Measurements from ENCODE around the gene LDHAL6A. TPM values are rescaled to one million over a fixed set of nuclear protein-coding genes. Genes with fewer than 3 reads are reported as not detected.

LDHAL6A gene
- total RNA-seq, 1 experiment from 2014 or later = not detected

DNA sequence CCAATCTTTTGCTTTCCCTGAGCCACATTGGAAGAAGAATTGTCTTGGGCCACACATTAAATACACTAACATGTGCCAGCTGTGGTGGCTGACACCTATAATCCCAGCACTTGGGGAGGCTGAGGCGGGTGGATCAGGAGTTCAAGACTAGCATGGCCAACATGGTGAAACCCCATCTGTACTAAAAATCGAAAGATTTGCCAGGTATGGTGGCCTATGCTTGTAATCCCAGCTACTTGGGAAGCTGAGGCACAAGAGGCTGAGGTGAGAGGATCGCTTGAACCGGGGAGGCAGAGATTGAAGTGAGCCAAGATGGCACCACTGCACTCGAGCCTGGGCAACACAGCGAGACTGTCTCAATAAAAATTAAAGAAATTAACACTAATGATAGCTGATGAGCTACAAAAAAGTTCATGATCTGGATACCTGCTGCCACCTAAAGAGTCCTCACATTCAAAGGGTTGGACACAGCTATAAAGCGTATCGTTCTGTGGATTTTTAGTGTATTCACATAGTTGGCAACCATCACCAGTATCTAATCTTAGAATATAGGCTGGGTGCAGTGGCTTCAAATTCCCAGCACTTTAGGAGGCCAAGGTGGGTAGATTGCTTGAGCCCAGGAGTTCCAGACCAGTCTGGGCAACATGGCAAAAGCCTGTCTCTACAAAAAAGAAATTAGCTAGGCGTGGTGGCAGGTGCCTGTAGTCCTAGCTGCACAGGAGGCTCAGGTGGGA is 46.9 kb upstream of the LDHAL6A start:
- Histone ChIP-seq H3K4me1 (ENCODE audit: insufficient read depth, low read length) (no peaks in the 10 kb centered on the region), H3K9me3 (ENCODE audit: control insufficient read depth, low read depth, low read length) (no peaks in the 10 kb centered on the region), H2AFZ (ENCODE audit: low read length) (no peak overlapping the region), H3K4me2 (ENCODE audit: insufficient read depth, insufficient read length, low read length) (no peak overlapping the region), H3T11ph (ENCODE audit: low read length) (no peak overlapping the region), H3K79me2 (ENCODE audit: insufficient read depth, low read length) (no peaks in the 10 kb centered on the region), H2BK12ac (ENCODE audit: insufficient read length, low read depth, low read length) (no peak overlapping the region), H3K23ac (ENCODE audit: insufficient read length, low read depth, low read length) (no peak overlapping the region), H2BK15ac (ENCODE audit: low read depth, low read length) (no peak overlapping the region), H3K27me3 (ENCODE audit: insufficient read depth, low read length) (no peaks in the 10 kb centered on the region), H4K20me1 (ENCODE audit: control insufficient read depth, insufficient read depth, insufficient read length) (no peaks in the 10 kb centered on the region), H3K14ac (ENCODE audit: insufficient read depth, low read length) (no peak overlapping the region), H2BK5ac (ENCODE audit: insufficient read length, low read length) (no peak overlapping the region), H2AK5ac (ENCODE audit: insufficient read length, low read length) (no peak overlapping the region), H2BK120ac (ENCODE audit: low read depth, low read length, poor library complexity, severe bottlenecking) (no peak overlapping the region), H4K5ac (ENCODE audit: insufficient read length, low read depth, low read length) (no peak overlapping the region), H2BK20ac (ENCODE audit: low read depth, low read length, poor library complexity, severe bottlenecking) (no peak overlapping the region), H3K79me1 (ENCODE audit: insufficient read depth, low read depth, low read length, poor library complexity, severe bottlenecking) (no peaks in the 10 kb centered on the region), H4K8ac (replicated peaks; ENCODE audit: insufficient read length, low read depth, low read length) (no peak overlapping the region), H3K4ac (ENCODE audit: low read depth, low read length) (no peak overlapping the region), H3K56ac (ENCODE audit: insufficient read length, low read depth, low read length) (no peak overlapping the region), H4K91ac (ENCODE audit: insufficient read length, low read depth, low read length) (no peak overlapping the region), H3K23me2 (ENCODE audit: insufficient read length, low read depth, low read length, poor library complexity, severe bottlenecking) (no peaks in the 10 kb centered on the region), H3K18ac (ENCODE audit: insufficient read length, low read depth, low read length) (no peak overlapping the region), H3K27ac (ENCODE audit: insufficient read length, low read depth, low read length) (no peak overlapping the region), H3K9ac (ENCODE audit: extremely low read depth, insufficient read length, low read length) (no peak overlapping the region)
- peak overlapping the region in 1 of 3 experiments; percentile 78; a peak in 2 of 7 replicates for H3K27ac Mint-ChIP-seq
- peaks cover 16 to 37% (median 31%) of the 10 kb centered on the region in 3 experiments; a peak in 6 of 7 replicates for H3K36me3 Mint-ChIP-seq (ENCODE audit: insufficient read depth in 1 of 3, low read depth in 3 of 3)
- H3K27me3 Mint-ChIP-seq (ENCODE audit: low read depth) = peaks cover 14% of the 10 kb centered on the region
- TF ChIP-seq, protein P1, sequence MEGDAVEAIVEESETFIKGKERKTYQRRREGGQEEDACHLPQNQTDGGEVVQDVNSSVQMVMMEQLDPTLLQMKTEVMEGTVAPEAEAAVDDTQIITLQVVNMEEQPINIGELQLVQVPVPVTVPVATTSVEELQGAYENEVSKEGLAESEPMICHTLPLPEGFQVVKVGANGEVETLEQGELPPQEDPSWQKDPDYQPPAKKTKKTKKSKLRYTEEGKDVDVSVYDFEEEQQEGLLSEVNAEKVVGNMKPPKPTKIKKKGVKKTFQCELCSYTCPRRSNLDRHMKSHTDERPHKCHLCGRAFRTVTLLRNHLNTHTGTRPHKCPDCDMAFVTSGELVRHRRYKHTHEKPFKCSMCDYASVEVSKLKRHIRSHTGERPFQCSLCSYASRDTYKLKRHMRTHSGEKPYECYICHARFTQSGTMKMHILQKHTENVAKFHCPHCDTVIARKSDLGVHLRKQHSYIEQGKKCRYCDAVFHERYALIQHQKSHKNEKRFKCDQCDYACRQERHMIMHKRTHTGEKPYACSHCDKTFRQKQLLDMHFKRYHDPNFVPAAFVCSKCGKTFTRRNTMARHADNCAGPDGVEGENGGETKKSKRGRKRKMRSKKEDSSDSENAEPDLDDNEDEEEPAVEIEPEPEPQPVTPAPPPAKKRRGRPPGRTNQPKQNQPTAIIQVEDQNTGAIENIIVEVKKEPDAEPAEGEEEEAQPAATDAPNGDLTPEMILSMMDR (conservative IDR thresholded peaks at IDR 0.05) = no peak
- no peak overlapping the region for H3K4me3 Mint-ChIP-seq
- peaks cover 11 to 14% of the 10 kb centered on the region in 2 experiments for H3K4me1 Mint-ChIP-seq
- no peaks in the 10 kb centered on the region for H3K9me3 Mint-ChIP-seq
- no peak for DNase-seq
- no CpG with 5 or more reads among the region's 9 CpGs for WGBS (ENCODE audit: extremely low coverage, insufficient read length, low lambda C conversion rate)
